Brain microvascular endothelial cell (primary cell): ENCODE data around the gene RHOBTB3.

Experiments
- DNase-seq: peaks from one replicate; pipeline ENCODE4 v3.0.0-alpha.2; 2020
- H3K27ac ChIP-seq: fragments of 250-450 bp; sonication (Bioruptor Pico); 2 replicates; pipeline ENCODE4 v1.5.1; 2020; ENCODE audit warnings: mild to moderate bottlenecking, moderate library complexity
- H3K27me3 ChIP-seq: fragments of 250-450 bp; sonication (Bioruptor Pico); replicated peaks from 2 replicates; pipeline ENCODE4 v1.5.1; 2020; ENCODE audit warnings: mild to moderate bottlenecking
- H3K36me3 ChIP-seq: fragments of 250-450 bp; sonication (Bioruptor Pico); replicated peaks from 2 replicates; pipeline ENCODE4 v1.5.1; 2020; ENCODE audit warnings: mild to moderate bottlenecking
- H3K4me3 ChIP-seq: 2 replicates; pipeline ENCODE4 v1.5.1; 2011; ENCODE audit warnings: low read depth, mild to moderate bottlenecking, control low read depth, low read length, moderate library complexity
- CTCF ChIP-seq: IDR thresholded peaks from 2 replicates; pipeline ENCODE4 v1.5.1; 2011; ENCODE audit warnings: low read depth, mild to moderate bottlenecking, moderate library complexity, low read length, control low read depth, inconsistent platforms; ENCODE audit errors: missing control alignments
- in situ Hi-C: cut with HindIII; loops from 2 replicates; pipeline ENCODE4 v1.10.0; 2017; ENCODE audit warnings: low sequenced_read_pairs, low pct_ligation_motif_present

RHOBTB3 gene

GRCh38 chr5:95743877-95744276 lies 12.7 kb downstream of the RHOBTB3 start:
- DNase-seq = no peak
- no peak overlapping the region for H3K4me3 ChIP-seq
- in situ Hi-C loops = no loop called here
- no peak for TF ChIP-seq CTCF
- H3K36me3 ChIP-seq = peaks cover 30% of the 10 kb centered on the region
- no peak overlapping the region for H3K27ac ChIP-seq
- no peaks in the 10 kb centered on the region for H3K27me3 ChIP-seq

- Histone ChIP-seq H3K27ac (no peak overlapping the region), H3K4me3 (no peak overlapping the region), H3K27me3 (no peaks in the 10 kb centered on the region), H3K36me3 (peaks cover 25% of the 10 kb centered on the region)
- in situ Hi-C loops = no loop called here
- no peak for DNase-seq
- TF ChIP-seq CTCF = no peak
Observed at GRCh38 chr5:95746194-95746593, 15.1 kb downstream of the RHOBTB3 start.

- Histone ChIP-seq H3K27ac (no peak overlapping the region), H3K4me3 (no peak overlapping the region), H3K36me3 (peaks cover 31% of the 10 kb centered on the region), H3K27me3 (no peaks in the 10 kb centered on the region)
- in situ Hi-C loops = no loop called here
- DNase-seq = no peak
- no peak for TF ChIP-seq CTCF
Observed at GRCh38 chr5:95746722-95747679, 15.9 kb downstream of the RHOBTB3 start.

- H3K4me3 ChIP-seq = no peak overlapping the region
- no peak overlapping the region for H3K27ac ChIP-seq
- DNase-seq = no peak
- peaks cover 41% of the 10 kb centered on the region for H3K36me3 ChIP-seq
- in situ Hi-C loops = no loop called here
- no peak for TF ChIP-seq CTCF
- H3K27me3 ChIP-seq = no peaks in the 10 kb centered on the region
Observed at GRCh38 chr5:95748133-95748532, 17.0 kb downstream of the RHOBTB3 start.

GRCh38 chr5:95754545-95754944 lies 23.4 kb downstream of the RHOBTB3 start:
- TF ChIP-seq CTCF = no peak
- H3K36me3 ChIP-seq = peaks cover 35% of the 10 kb centered on the region

GRCh38 chr5:95759005-95759404 lies 27.9 kb downstream of the RHOBTB3 start:
- no peaks in the 10 kb centered on the region for H3K27me3 ChIP-seq

More at GRCh38 chr5:95754545-95754944, 23.4 kb downstream of the RHOBTB3 start:
- in situ Hi-C loops = no loop called here
- no peak for DNase-seq
- H3K4me3 ChIP-seq = no peak overlapping the region
- H3K27me3 ChIP-seq = no peaks in the 10 kb centered on the region
- no peak overlapping the region for H3K27ac ChIP-seq

More at GRCh38 chr5:95759005-95759404, 27.9 kb downstream of the RHOBTB3 start:
- in situ Hi-C loops = no loop called here
- H3K36me3 ChIP-seq = peaks cover 12% of the 10 kb centered on the region
- H3K4me3 ChIP-seq = no peak overlapping the region
- H3K27ac ChIP-seq = peak overlapping the region; percentile 88
- no peak for TF ChIP-seq CTCF
- DNase-seq = no peak
